ENCODE results near the gene HDAC4.

HDAC4 gene

DNA sequence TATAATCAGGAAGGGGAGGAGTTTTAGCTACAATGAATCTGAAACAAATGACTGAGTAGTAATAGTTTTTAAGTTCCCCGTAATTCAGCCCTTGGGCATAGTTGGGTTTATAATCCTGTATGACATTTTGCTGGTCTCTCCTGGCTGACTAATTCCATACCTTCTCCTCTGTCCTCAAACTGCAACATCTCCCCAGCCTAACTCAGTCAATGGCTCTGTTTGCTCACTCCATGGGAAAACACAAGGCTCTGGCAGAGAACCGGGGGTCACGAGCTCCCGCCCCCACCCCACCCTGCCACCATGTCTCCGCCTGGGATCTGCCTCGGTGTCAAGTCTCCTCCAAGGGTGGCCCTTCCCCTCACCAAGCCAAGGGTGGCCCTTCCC is 168.6 kb downstream of the HDAC4 start:
- Mint-ChIP-seq H3K27me3 (no peaks in the 10 kb centered on the region), H3K4me3 (peak overlapping the region; percentile 45), H3K4me1 (ENCODE audit: low read depth) (peaks cover 59% of the 10 kb centered on the region), H3K36me3 (ENCODE audit: low read depth) (no peaks in the 10 kb centered on the region), H3K27ac (peak overlapping the region; percentile 23), H3K9me3 (no peaks in the 10 kb centered on the region)

DNA sequence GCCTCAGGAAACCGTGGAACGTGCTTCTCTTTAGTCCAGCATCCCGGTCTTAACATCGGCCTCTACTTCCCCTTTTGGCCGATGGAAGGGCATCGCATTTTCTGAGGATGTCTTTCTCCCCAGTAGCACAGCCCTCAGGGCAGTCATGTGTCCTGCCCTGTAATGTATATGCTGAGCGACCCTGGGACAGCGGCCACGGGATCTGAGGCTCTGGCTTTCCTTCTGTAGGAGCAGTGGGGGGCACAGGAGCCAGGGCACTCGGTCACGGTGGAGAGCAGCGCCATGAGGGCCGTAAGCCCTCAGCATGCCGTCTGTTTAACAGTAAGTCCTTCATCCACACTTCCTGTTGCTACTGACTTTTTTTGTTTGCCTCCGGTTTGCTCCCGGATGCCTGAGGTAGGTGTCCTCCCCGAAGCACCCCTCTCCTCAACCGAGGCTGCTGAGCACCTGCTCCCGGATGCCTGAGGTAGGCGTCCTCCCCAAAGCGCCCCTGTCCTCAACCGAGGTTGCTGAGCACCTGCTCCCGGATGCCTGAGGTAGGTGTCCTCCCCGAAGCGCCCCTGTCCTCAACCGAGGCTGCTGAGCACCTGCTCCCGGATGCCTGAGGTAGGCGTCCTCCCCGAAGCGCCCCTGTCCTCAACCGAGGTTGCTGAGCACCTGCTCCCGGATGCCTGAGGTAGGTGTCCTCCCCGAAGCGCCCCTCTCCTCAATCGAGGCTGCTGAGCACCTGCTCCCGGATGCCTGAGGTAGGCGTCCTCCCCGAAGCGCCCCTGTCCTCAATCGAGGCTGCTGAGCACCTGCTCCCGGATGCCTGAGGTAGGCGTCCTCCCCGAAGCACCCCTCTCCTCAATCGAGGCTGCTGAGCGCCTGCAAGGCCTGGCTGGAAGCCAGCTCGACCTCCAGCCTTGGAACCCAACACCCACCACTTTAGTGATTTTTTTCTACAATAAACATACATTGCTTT is 169.3 kb downstream of the HDAC4 start:
- no peaks in the 10 kb centered on the region for H3K27me3 Mint-ChIP-seq
- H3K9me3 Mint-ChIP-seq = no peaks in the 10 kb centered on the region
- H3K27ac Mint-ChIP-seq = peak overlapping the region; percentile 87
- peaks cover 60% of the 10 kb centered on the region for H3K4me1 Mint-ChIP-seq (ENCODE audit: low read depth)
- no peaks in the 10 kb centered on the region for H3K36me3 Mint-ChIP-seq (ENCODE audit: low read depth)
- peak overlapping the region; percentile 45 for H3K4me3 Mint-ChIP-seq

DNA sequence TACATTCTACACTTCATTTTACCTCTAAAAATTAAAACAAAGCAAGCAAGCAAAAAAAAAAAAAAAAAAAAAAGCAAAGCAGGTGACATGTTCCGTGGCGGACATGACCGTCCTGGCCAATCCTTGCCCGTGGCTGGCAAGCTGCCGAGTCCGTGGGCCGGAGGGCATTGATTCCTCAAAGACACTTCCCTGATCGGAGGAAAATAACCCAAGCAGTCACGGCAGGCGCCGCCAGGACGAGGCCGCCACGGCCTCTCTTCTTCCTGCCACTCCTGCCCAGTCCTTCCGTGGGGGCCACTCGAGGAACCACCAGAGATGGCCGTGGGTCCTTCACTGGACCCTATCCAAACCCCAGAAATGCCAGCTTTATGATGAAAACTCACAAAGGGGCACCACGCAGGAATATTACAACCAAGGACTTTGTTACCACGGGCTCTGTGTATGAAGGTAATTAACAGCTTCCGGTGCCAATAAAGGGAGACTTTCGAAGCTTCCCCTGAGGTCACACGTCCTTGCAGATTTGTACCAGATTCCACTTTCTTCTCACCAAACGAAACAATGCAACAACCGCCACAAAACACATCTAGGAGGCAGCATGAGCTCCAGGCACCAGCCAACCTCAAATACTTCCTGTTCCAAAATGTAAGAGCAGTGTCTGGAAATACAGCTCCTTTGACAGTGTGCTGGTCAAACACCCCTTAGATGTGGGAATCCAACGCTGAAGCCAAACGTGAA is 170.3 kb downstream of the HDAC4 start:
- Mint-ChIP-seq H3K27me3 (no peaks in the 10 kb centered on the region), H3K27ac (peak overlapping the region; percentile 87), H3K36me3 (ENCODE audit: low read depth) (no peaks in the 10 kb centered on the region), H3K4me3 (peak overlapping the region; percentile 3), H3K9me3 (no peaks in the 10 kb centered on the region), H3K4me1 (ENCODE audit: low read depth) (peaks cover 70% of the 10 kb centered on the region)

DNA sequence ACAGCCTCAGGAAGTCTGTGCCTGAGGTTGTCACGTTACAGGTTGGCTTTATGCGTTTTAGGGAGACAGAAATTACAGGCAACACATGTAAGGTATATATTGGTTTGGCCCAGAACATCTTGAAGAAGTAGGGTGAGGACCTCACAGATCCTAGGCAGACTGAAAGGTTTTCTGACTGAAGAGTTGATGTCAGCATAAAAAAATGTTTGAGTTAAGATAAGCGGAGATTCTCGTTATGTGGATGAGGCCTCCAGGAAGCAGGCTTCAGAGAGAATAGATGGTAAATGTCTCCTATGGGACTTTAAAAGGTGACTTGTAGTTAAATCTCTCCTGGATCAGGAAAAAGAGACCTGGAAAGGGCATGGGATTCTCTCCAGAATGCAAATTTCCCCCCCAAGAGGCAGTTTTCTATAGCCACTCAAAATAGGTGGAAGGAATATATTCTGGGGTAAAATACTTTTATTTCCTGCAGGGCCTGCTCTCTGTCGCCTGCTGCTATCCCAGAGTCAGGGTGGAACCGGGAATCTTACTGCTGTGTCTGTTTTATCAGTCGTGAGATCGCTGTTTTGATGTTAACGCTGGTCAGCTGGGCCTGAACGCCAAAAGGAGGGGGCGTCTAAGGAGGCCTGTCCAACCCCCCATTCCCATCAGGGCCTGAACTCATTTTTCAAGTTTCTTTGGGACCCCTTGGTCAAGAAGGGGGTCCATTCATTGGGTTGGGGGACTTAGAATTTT is 171.1 kb downstream of the HDAC4 start:
- Mint-ChIP-seq H3K4me1 (ENCODE audit: low read depth) (peaks cover 75% of the 10 kb centered on the region), H3K27me3 (no peaks in the 10 kb centered on the region), H3K9me3 (no peaks in the 10 kb centered on the region), H3K36me3 (ENCODE audit: low read depth) (no peaks in the 10 kb centered on the region), H3K4me3 (no peak overlapping the region), H3K27ac (peak overlapping the region; percentile 45)

DNA sequence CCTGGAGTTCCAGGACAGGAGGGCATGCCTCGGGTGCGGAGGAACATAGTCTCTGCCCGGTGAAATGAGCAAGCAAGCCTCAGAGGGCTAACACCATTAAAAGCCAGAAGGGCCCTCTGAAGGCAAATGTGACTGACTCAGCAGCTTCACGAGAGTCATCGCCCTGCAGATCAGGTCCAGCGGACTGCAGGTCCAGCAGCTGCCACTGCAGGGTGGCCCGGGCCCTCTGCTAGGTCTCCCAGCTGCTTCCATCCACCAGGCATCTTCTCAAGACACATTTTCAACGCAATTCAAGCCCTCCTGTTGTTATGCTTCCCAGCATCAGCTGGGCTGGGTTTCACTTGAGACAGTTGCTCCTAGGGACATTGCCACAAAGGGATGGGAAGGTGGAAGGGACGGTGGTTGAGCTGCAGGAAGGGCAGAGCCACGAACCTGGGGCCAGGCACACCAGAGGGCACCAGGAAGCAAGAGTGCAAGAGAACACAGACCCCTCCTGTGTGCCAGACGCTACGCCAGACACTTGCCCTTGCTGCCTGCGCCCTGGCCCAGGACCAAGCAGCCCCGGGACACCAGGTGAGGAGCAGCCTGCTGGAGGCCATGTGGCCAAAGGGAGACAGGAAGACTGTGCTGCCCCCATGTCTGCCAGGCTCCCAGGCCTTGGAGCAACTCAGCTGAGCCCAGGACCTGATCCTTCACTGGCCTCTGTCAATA is 173.0 kb downstream of the HDAC4 start:
- H3K27me3 Mint-ChIP-seq = no peaks in the 10 kb centered on the region
- H3K9me3 Mint-ChIP-seq = no peaks in the 10 kb centered on the region
- H3K4me3 Mint-ChIP-seq = no peak overlapping the region
- no peaks in the 10 kb centered on the region for H3K36me3 Mint-ChIP-seq (ENCODE audit: low read depth)
- peaks cover 76% of the 10 kb centered on the region for H3K4me1 Mint-ChIP-seq (ENCODE audit: low read depth)
- H3K27ac Mint-ChIP-seq = no peak overlapping the region

DNA sequence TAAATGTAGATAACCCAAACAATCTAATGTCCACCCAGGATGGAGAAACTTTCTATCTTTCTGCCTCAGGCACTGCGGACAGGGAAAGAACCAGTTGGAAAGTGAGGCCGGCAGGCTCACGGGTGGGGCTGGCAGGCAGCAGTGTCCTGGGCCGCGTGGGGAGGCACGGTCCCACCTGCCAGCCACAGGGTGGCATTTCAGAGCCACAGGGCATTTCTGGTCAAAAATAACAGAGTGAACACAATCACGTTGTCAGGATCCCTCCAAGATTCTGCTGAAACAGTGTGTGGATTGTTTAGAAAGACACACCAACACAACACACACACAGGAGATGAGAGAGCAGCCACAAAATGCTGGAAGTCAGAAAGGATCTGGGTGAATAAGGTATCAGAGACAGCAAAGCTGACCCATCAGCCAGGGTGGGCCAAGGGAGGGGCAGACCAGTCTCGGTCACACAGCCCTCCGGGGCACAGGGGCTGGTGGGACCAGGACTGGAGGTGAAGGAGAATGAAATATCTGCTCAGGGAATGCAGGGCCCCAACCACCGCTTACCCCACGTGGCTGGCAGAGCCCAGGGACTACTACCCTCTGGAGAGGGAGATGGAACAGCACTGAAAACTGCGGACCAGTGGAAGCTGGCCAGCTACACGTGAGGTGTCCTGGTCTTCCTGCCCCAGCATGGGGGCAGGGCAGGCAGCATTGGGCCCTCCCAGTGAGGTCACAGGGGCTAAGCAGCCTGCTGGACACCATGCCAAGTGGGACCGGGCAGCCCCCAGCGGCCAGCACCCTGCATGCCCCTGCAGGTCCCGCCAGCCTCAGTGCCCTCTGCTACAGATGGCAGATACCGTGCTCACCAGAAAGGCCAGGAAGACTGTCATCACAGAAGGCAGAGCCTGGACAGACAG is 173.9 kb downstream of the HDAC4 start:
- Mint-ChIP-seq H3K27ac (no peak overlapping the region), H3K36me3 (ENCODE audit: low read depth) (no peaks in the 10 kb centered on the region), H3K27me3 (no peaks in the 10 kb centered on the region), H3K9me3 (no peaks in the 10 kb centered on the region), H3K4me3 (no peak overlapping the region), H3K4me1 (ENCODE audit: low read depth) (peaks cover 80% of the 10 kb centered on the region)

DNA sequence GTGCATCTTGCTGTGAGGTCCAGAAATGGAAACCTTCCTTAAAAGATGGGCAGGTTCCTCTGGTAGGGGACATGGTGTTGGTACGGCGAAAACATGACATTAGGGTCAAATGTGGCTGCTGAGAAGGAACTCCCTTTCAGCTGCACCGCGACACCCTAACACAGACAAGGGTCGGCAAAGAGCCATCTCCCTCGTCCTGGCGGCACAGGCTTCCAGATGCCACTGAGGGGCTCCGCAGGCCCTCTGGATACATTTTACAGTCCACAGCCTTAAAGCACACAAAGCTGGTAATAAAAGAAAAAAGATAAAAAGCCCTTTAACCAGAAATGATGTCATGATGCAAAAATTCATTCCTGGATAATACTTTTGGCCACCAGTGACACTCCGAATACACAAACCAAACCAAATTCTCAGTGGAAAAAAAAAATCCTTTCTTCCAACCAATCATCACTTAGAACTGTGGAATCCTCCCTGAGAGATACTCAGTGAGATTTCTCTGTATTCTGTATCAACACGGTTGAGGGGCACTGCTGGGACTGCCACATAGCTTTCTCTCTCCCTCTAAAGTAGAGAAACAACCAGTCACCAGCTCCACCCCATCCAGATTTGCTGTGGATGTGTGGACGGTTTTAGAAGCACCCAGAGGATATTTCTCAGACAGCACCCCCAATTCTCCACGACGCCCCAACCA is 174.8 kb downstream of the HDAC4 start:
- Mint-ChIP-seq H3K4me1 (ENCODE audit: low read depth) (peaks cover 84% of the 10 kb centered on the region), H3K4me3 (no peak overlapping the region), H3K36me3 (ENCODE audit: low read depth) (no peaks in the 10 kb centered on the region), H3K27ac (no peak overlapping the region), H3K27me3 (no peaks in the 10 kb centered on the region), H3K9me3 (no peaks in the 10 kb centered on the region)

DNA sequence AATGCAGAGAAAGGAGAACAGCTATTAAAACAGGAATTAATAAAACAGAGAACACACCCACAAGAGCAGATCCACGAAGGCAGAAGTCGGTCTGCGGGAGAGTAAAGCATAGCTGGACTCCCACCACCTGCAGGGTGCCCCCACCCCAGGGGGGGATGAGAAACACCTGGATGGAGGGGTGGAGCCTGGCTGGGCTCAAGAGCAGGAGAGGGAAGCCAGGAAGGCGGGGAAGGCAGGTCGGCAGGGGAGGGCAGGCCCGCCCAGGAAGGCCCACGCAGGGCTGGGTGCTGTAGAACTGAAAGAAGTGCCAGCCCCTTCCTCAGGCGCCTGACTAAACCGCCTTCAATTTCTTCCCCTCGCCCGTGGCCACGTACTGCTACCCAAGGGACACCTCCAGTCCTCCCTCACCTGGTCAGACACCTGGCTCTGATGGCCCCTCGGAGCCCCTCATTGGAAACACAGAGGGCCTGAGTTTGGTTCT is 175.4 kb downstream of the HDAC4 start:
- no peaks in the 10 kb centered on the region for H3K36me3 Mint-ChIP-seq (ENCODE audit: low read depth)
- peak overlapping the region; percentile 47 for H3K4me3 Mint-ChIP-seq
- H3K27me3 Mint-ChIP-seq = no peaks in the 10 kb centered on the region
- H3K27ac Mint-ChIP-seq = no peak overlapping the region
- no peaks in the 10 kb centered on the region for H3K9me3 Mint-ChIP-seq
- peaks cover 84% of the 10 kb centered on the region for H3K4me1 Mint-ChIP-seq (ENCODE audit: low read depth)

DNA sequence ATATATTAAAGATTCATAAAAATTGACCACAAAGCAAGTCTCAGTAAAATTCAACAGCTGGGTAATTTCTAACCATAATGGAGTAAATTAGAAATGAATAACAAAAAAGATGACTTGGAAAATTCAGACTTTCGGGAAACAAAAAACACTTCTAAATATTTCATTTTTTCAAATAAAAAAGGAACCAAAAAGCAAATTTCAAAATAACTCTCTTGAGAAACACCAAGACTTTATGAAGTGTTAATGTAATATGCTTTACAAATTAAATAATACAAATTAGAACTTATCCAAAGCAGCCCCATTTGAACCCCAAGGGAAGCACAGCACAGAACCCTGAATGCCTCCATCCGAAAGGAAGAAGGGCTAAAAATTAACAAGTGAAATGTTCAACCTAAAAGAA is 175.9 kb downstream of the HDAC4 start:
- Mint-ChIP-seq H3K9me3 (no peaks in the 10 kb centered on the region), H3K4me3 (peak overlapping the region; percentile 47)

DNA sequence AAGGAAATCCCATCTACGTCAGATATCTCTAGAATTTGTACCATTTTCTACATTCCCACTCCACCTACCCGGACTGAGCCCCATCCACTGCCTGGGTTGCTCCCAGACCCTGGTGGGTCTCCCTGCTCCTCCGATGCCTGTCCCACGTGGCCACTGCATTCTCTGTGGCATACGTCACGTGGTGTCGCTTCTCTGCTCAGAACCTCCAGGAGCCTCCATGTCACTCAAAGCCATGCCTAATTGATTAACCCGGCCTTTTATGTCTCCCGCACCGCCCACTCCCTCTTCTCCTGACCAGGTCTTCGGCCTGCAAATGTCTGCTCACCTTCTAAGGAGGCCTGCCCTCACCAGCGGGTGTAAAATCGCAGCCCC is 176.6 kb downstream of the HDAC4 start:
- H3K4me1 Mint-ChIP-seq (ENCODE audit: low read depth) = peaks cover 81% of the 10 kb centered on the region
- H3K36me3 Mint-ChIP-seq (ENCODE audit: low read depth) = no peaks in the 10 kb centered on the region
- peak overlapping the region; percentile 13 for H3K27ac Mint-ChIP-seq
- no peaks in the 10 kb centered on the region for H3K9me3 Mint-ChIP-seq
- H3K4me3 Mint-ChIP-seq = no peak overlapping the region
- H3K27me3 Mint-ChIP-seq = no peaks in the 10 kb centered on the region

More for the DNA sequence above, 175.9 kb downstream of the HDAC4 start:
- H3K36me3 Mint-ChIP-seq (ENCODE audit: low read depth) = no peaks in the 10 kb centered on the region
- no peaks in the 10 kb centered on the region for H3K27me3 Mint-ChIP-seq
- H3K4me1 Mint-ChIP-seq (ENCODE audit: low read depth) = peaks cover 85% of the 10 kb centered on the region
- H3K27ac Mint-ChIP-seq = no peak overlapping the region

DNA sequence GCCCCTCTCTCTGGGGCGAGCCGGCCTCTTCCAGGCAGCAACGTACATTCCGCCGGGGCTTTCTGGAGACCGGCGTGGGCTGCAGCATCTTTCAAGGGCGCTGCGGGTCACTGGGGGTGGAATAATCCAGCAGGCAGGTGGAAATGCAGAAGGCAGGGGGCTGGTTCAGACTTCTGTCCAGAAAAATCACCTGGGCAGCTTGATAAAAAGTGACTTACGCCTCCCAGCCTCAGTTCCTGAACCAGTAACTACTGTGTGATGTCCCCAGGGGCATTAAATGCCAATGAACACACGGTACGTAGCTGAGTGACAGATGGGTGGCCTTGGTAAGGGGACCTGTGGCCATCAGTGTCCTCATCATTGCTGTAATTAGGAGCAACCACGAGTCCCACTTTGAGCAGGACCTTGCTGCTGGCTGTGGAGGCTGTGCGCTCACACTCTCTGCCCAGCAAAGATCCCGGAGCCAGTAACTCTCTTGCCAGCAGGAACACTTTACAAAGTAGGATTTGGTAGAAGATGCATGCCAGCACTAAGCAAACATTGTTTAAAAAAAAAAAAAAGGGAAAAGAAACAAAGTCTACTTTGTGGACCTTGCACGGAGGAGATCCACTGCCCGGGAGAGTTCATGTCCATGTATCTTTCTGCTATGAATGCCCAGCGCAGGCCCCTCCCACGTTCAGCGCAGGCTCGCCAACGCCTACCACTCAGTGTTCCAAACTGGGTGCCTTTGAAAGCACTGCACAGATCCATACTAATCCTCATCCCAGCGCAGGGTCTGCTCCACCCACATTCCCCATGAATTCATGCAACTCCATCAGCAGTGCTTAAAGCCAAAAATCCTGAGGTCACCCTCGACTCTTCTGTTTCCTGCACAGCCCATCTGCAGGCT is 177.3 kb downstream of the HDAC4 start:
- H3K27me3 Mint-ChIP-seq = no peaks in the 10 kb centered on the region
- H3K9me3 Mint-ChIP-seq = no peaks in the 10 kb centered on the region
- H3K27ac Mint-ChIP-seq = no peak overlapping the region
- H3K36me3 Mint-ChIP-seq (ENCODE audit: low read depth) = no peaks in the 10 kb centered on the region
- peaks cover 81% of the 10 kb centered on the region for H3K4me1 Mint-ChIP-seq (ENCODE audit: low read depth)
- H3K4me3 Mint-ChIP-seq = no peak overlapping the region

DNA sequence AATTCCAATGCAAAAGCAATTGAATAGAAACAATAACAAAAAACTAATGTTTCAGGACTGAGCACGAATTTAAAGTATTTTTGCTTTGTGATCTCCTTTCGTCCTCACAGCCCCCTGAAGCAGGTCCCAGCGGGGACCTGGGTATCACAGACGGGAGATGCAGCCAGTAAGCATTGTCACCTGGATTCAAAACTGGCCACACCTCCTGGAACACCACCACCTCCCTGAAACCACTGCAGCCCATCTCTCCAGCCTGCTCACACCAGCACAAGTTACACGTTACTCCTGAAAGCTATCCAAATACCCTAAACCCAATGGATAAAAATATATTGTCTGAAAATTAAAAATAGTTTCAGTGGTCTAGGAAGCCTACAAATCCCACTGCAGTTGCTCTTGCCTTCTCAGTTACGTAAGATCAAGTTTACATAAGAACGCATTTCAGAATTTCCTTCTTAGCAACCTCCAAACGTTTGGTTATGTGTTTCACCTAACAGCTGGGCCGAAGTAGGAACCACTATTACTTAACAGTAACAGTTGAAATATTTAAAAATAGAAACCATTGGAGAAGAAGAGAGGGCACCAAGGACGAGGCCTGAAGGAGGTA is 178.0 kb downstream of the HDAC4 start:
- H3K4me3 Mint-ChIP-seq = peak overlapping the region; percentile 49
- no peaks in the 10 kb centered on the region for H3K36me3 Mint-ChIP-seq (ENCODE audit: low read depth)
- H3K4me1 Mint-ChIP-seq (ENCODE audit: low read depth) = peaks cover 77% of the 10 kb centered on the region
- peak overlapping the region; percentile 49 for H3K27ac Mint-ChIP-seq
- no peaks in the 10 kb centered on the region for H3K27me3 Mint-ChIP-seq
- no peaks in the 10 kb centered on the region for H3K9me3 Mint-ChIP-seq

All from stimulated activated naive CD8-positive, alpha-beta T cell treated with anti-CD3 and anti-CD28 coated beads, Interleukin-15, Interleukin-2, amounts not matched to agents 100 ng/mL and 50 ng/mL, for 24 hours (primary cell).